Measurements from ENCODE around the gene TRIM34. TPM values are rescaled to one million over a fixed set of nuclear protein-coding genes. Genes with fewer than 3 reads are reported as not detected.
"Not testable (repeated sequence)": the region's sequence is repeated elsewhere in the genome, so short reads cannot be mapped to it uniquely, and the experiment has no call there.

The TRIM34 gene
- total and polyA plus RNA-seq, 3 donors from 2014 or later, result 6.5 to 7.6 (median 6.5) TPM

GRCh38 chr11:5646139-5646538, 21.3 kb downstream of the TRIM34 start:
- no peaks in the 10 kb centered on the region for H3K36me3 ChIP-seq (ENCODE audit: low read depth, missing control alignments)
- intact Hi-C loops (cut with DNase I; ENCODE audit: low total_unique reads), result no loop called here
- H3K27ac ChIP-seq, result no peak overlapping the region
- 83 to 90% methylated on average over 3 of the region's 3 CpGs for WGBS, 2 donors
- H3K4me1 ChIP-seq, result no peaks in the 10 kb centered on the region
- no peaks in the 10 kb centered on the region for H3K9me3 ChIP-seq
- no peak for TF ChIP-seq CTCF (IDR thresholded peaks at IDR 0.05)
- no peak for TF ChIP-seq POLR2A (IDR thresholded peaks at IDR 0.05)
- H3K27me3 ChIP-seq, result no peaks in the 10 kb centered on the region
- DNase-seq, result no peak
- H3K4me3 ChIP-seq, result no peak overlapping the region

- TF ChIP-seq CTCF (IDR thresholded peaks at IDR 0.05) (no peak), POLR2A (IDR thresholded peaks at IDR 0.05) (no peak)
- intact Hi-C loops (cut with DNase I; ENCODE audit: low total_unique reads), result no loop called here
- no peak for DNase-seq
- no peaks in the 10 kb centered on the region for H3K36me3 ChIP-seq (ENCODE audit: low read depth, missing control alignments)
- no peaks in the 10 kb centered on the region for H3K9me3 ChIP-seq
- H3K4me1 ChIP-seq, result no peaks in the 10 kb centered on the region
- 92 to 97% methylated on average over 4 of the region's 4 CpGs for WGBS, 2 donors
- H3K27me3 ChIP-seq, result no peaks in the 10 kb centered on the region
- no peak overlapping the region for H3K4me3 ChIP-seq
- no peak overlapping the region for H3K27ac ChIP-seq
These were observed 30.7 kb downstream of the TRIM34 start for GRCh38 chr11:5655474-5655873.

GRCh38 chr11:5656956-5657355, 32.2 kb downstream of the TRIM34 start:
- H3K36me3 ChIP-seq (ENCODE audit: low read depth, missing control alignments); H3K27ac ChIP-seq; H3K9me3 ChIP-seq; H3K4me3 ChIP-seq; intact Hi-C loops (cut with DNase I; ENCODE audit: low total_unique reads); H3K27me3 ChIP-seq; H3K4me1 ChIP-seq; DNase-seq: not testable (repeated sequence)
- WGBS, 2 donors, result 95 to 97% methylated on average over 2 of the region's 2 CpGs

- no peak for TF ChIP-seq CTCF (IDR thresholded peaks at IDR 0.05)
- TF ChIP-seq POLR2A (IDR thresholded peaks at IDR 0.05), result no peak
- intact Hi-C loops (cut with DNase I; ENCODE audit: low total_unique reads), result no loop called here
- H3K4me3 ChIP-seq, result no peak overlapping the region
- H3K36me3 ChIP-seq (ENCODE audit: low read depth, missing control alignments), result no peaks in the 10 kb centered on the region
- H3K4me1 ChIP-seq, result no peaks in the 10 kb centered on the region
- H3K9me3 ChIP-seq, result no peaks in the 10 kb centered on the region
- H3K27ac ChIP-seq, result no peak overlapping the region
- no peaks in the 10 kb centered on the region for H3K27me3 ChIP-seq
- DNase-seq, result no peak
- WGBS, 2 donors, result 79 to 92% methylated on average over 5 of the region's 5 CpGs
These were observed 33.5 kb downstream of the TRIM34 start for GRCh38 chr11:5658318-5658717.

GRCh38 chr11:5663511-5663910, 38.7 kb downstream of the TRIM34 start:
- Histone ChIP-seq H3K27ac (no peak overlapping the region), H3K9me3 (no peaks in the 10 kb centered on the region), H3K4me3 (no peak overlapping the region), H3K4me1 (peaks cover 7% of the 10 kb centered on the region), H3K36me3 (ENCODE audit: low read depth, missing control alignments) (no peaks in the 10 kb centered on the region), H3K27me3 (no peaks in the 10 kb centered on the region)
- no peak for TF ChIP-seq POLR2A (IDR thresholded peaks at IDR 0.05)
- no peak for TF ChIP-seq CTCF (IDR thresholded peaks at IDR 0.05)
- DNase-seq, result no peak
- intact Hi-C loops (cut with DNase I; ENCODE audit: low total_unique reads), result no loop called here
- 96 to 98% methylated on average over 2 of the region's 2 CpGs for WGBS, 2 donors

All from testis (tissue), 3 donors.